Measurements from ENCODE around the gene ATN1.

DNA sequence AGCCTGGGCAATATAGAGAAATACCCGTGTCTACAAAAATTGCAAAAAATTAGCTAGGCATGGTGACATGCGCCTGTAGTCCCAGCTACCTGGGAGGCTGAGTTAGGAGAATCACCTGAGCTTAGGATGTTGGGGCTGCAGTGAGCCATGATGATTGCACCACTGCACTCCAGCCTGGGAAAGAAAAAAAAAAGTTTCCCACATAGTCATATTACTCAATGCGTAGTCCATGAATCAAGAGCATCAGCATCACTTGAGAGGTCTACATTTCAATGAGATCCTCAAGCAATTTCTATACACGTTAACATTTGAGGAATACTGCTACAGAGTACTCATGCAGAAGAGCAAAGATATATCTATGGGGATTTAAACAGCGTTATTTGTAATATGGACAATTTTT is 28.3 kb upstream of the ATN1 start:
- TF ChIP-seq, protein P1, sequence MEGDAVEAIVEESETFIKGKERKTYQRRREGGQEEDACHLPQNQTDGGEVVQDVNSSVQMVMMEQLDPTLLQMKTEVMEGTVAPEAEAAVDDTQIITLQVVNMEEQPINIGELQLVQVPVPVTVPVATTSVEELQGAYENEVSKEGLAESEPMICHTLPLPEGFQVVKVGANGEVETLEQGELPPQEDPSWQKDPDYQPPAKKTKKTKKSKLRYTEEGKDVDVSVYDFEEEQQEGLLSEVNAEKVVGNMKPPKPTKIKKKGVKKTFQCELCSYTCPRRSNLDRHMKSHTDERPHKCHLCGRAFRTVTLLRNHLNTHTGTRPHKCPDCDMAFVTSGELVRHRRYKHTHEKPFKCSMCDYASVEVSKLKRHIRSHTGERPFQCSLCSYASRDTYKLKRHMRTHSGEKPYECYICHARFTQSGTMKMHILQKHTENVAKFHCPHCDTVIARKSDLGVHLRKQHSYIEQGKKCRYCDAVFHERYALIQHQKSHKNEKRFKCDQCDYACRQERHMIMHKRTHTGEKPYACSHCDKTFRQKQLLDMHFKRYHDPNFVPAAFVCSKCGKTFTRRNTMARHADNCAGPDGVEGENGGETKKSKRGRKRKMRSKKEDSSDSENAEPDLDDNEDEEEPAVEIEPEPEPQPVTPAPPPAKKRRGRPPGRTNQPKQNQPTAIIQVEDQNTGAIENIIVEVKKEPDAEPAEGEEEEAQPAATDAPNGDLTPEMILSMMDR (conservative IDR thresholded peaks at IDR 0.05; ENCODE audit: low read depth, low read length), result no peak
- no peak for TF ChIP-seq POLR2A (IDR thresholded peaks at IDR 0.05; ENCODE audit: low read depth, low read length)
- TF ChIP-seq MXI1 (IDR thresholded peaks at IDR 0.05; ENCODE audit: borderline replicate concordance, low read depth, low read length), result no peak
- no peak for TF ChIP-seq BHLHE40 (IDR thresholded peaks at IDR 0.05; ENCODE audit: low read depth, low read length)
- no peak for TF ChIP-seq MAFK (IDR thresholded peaks at IDR 0.05; ENCODE audit: low read depth, low read length)
- TF ChIP-seq FOS (IDR thresholded peaks at IDR 0.05; ENCODE audit: low read depth, low read length), result no peak
- no peak for TF ChIP-seq SMC3 (IDR thresholded peaks at IDR 0.05; ENCODE audit: low read depth, low read length)
- TF ChIP-seq RAD21 (IDR thresholded peaks at IDR 0.05; ENCODE audit: low read length), result no peak
- TF ChIP-seq MAZ (IDR thresholded peaks at IDR 0.05; ENCODE audit: borderline replicate concordance, low read depth, low read length), result no peak
- TF ChIP-seq NFE2L2 (IDR thresholded peaks at IDR 0.05; ENCODE audit: low read depth, low read length), result no peak
- TF ChIP-seq, protein P2, sequence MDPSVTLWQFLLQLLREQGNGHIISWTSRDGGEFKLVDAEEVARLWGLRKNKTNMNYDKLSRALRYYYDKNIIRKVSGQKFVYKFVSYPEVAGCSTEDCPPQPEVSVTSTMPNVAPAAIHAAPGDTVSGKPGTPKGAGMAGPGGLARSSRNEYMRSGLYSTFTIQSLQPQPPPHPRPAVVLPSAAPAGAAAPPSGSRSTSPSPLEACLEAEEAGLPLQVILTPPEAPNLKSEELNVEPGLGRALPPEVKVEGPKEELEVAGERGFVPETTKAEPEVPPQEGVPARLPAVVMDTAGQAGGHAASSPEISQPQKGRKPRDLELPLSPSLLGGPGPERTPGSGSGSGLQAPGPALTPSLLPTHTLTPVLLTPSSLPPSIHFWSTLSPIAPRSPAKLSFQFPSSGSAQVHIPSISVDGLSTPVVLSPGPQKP (IDR thresholded peaks at IDR 0.05; ENCODE audit: borderline replicate concordance, low read depth, low read length), result no peak
- no peak for TF ChIP-seq RFX5 (IDR thresholded peaks at IDR 0.05; ENCODE audit: low read depth, low read length)
- TF ChIP-seq RCOR1 (IDR thresholded peaks at IDR 0.05; ENCODE audit: insufficient replicate concordance, low read length), result no peak
- TF ChIP-seq USF2 (IDR thresholded peaks at IDR 0.05; ENCODE audit: low read depth, low read length), result no peak

Data from IMR-90 (cell line).